ENCODE results near the gene LARGE1.

LARGE1 gene

DNA sequence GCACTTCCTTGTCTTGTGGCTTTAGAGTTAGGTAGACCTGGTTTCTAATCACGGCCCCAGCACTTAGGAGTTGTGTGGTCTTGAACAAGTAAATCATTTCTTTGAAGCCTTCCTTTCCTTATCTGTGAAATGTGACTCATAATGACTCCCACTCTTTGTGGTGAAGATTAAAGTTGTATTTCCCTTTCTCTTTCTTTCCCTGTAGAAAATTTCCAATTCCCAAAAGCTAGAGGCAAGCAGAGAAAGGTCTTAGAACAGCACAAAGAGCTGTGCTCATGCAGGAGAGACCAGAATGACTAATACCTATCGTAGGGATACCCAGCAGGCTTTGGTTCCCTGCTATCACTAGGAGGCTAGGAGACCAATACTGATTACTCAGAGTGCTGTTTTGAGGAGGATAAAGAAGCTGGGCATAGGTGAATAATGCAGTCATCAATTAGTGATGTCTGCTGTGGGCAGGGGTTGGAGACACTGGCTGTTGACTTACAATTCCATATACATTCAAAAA lies 591.4 kb downstream of the LARGE1 start:
- DNase-seq (ENCODE audit: low read depth), result peak; percentile 21
- no peak overlapping the region for H3K4me3 ChIP-seq (ENCODE audit: low read depth, low read length)
- TF ChIP-seq MYC (IDR thresholded peaks at IDR 0.05; ENCODE audit: low read depth, low read length) (no peak), MAX (IDR thresholded peaks at IDR 0.05; ENCODE audit: low read depth, low read length) (no peak), POLR2A (IDR thresholded peaks at IDR 0.05; ENCODE audit: extremely low read depth, insufficient read length) (no peak)
- TF ChIP-seq, protein P1, sequence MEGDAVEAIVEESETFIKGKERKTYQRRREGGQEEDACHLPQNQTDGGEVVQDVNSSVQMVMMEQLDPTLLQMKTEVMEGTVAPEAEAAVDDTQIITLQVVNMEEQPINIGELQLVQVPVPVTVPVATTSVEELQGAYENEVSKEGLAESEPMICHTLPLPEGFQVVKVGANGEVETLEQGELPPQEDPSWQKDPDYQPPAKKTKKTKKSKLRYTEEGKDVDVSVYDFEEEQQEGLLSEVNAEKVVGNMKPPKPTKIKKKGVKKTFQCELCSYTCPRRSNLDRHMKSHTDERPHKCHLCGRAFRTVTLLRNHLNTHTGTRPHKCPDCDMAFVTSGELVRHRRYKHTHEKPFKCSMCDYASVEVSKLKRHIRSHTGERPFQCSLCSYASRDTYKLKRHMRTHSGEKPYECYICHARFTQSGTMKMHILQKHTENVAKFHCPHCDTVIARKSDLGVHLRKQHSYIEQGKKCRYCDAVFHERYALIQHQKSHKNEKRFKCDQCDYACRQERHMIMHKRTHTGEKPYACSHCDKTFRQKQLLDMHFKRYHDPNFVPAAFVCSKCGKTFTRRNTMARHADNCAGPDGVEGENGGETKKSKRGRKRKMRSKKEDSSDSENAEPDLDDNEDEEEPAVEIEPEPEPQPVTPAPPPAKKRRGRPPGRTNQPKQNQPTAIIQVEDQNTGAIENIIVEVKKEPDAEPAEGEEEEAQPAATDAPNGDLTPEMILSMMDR (IDR thresholded peaks at IDR 0.05; ENCODE audit: low read depth, low read length), result no peak

DNA sequence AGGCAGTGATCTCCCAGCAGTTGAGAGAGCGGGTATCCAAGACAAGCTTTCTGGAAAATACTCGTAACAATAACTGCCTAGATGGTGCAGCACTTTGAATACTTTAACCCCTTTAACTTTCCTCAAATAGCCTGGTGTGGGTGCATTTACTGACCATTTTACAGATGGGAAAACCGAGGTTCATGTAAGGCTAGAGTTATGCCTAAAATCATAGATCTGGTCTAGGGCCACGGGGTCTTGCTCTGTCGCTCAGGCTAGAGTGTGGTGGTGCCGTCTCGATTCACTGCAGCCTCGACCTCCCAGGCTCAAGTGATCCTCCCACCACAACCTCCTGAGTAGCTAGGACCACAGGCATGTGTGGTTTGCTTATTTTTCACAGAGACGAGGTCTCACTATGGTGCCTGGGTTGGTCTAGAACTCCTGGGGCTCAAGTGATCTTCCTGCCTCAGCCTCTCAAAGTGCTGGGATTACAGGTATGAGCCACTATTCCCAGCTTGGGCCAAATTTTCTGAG lies 592.9 kb downstream of the LARGE1 start:
- DNase-seq (ENCODE audit: low read depth), result no peak
- no peak overlapping the region for H3K4me3 ChIP-seq (ENCODE audit: low read depth, low read length)
- TF ChIP-seq POLR2A (IDR thresholded peaks at IDR 0.05; ENCODE audit: extremely low read depth, insufficient read length), result no peak
- TF ChIP-seq, protein P1 (IDR thresholded peaks at IDR 0.05; ENCODE audit: low read depth, low read length), result no peak
- no peak for TF ChIP-seq MYC (IDR thresholded peaks at IDR 0.05; ENCODE audit: low read depth, low read length)
- TF ChIP-seq MAX (IDR thresholded peaks at IDR 0.05; ENCODE audit: low read depth, low read length), result no peak

GRCh38 chr22:33326540-33327295 lies 593.6 kb downstream of the LARGE1 start:
- no peak for DNase-seq (ENCODE audit: low read depth)
- H3K4me3 ChIP-seq (ENCODE audit: low read depth, low read length), result no peak overlapping the region
- TF ChIP-seq MYC (IDR thresholded peaks at IDR 0.05; ENCODE audit: low read depth, low read length) (no peak), MAX (IDR thresholded peaks at IDR 0.05; ENCODE audit: low read depth, low read length) (no peak), POLR2A (IDR thresholded peaks at IDR 0.05; ENCODE audit: extremely low read depth, insufficient read length) (no peak)
- TF ChIP-seq, protein P1 (IDR thresholded peaks at IDR 0.05; ENCODE audit: low read depth, low read length), result no peak

GRCh38 chr22:33325232-33326004 lies 594.9 kb downstream of the LARGE1 start:
- DNase-seq (ENCODE audit: low read depth), result no peak
- H3K4me3 ChIP-seq (ENCODE audit: low read depth, low read length), result no peak overlapping the region
- TF ChIP-seq MYC (IDR thresholded peaks at IDR 0.05; ENCODE audit: low read depth, low read length) (no peak), MAX (IDR thresholded peaks at IDR 0.05; ENCODE audit: low read depth, low read length) (no peak), POLR2A (IDR thresholded peaks at IDR 0.05; ENCODE audit: extremely low read depth, insufficient read length) (no peak)
- TF ChIP-seq, protein P1 (IDR thresholded peaks at IDR 0.05; ENCODE audit: low read depth, low read length), result no peak

DNA sequence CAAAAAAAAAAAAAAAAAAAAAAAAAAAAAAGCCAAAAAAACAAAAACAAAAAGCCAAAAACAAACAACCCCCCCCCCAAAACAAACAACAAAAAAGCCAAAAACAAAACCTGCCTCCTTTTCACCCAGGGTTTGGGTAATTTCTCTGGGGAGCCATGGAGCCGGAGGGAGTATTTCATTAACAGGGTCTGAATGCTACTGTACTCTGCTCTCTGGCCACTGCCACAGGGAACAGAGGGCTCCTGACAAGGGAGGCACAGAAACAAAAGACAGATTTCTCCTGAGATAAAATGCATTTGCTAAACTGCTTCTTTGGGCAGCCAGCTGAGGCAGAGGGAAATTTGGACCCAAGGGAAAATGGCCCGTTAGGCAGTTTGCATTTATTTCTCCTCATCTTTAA lies 596.0 kb downstream of the LARGE1 start:
- TF ChIP-seq, protein P1 (IDR thresholded peaks at IDR 0.05; ENCODE audit: low read depth, low read length), result no peak
- TF ChIP-seq MAX (IDR thresholded peaks at IDR 0.05; ENCODE audit: low read depth, low read length) (no peak), MYC (IDR thresholded peaks at IDR 0.05; ENCODE audit: low read depth, low read length) (no peak), POLR2A (IDR thresholded peaks at IDR 0.05; ENCODE audit: extremely low read depth, insufficient read length) (no peak)
- no peak overlapping the region for H3K4me3 ChIP-seq (ENCODE audit: low read depth, low read length)
- DNase-seq (ENCODE audit: low read depth), result no peak

Measured in NB4 (cell line).